Keratinocyte (primary cell): ENCODE results near the gene MPPE1. TPM values are rescaled to one million over a fixed set of nuclear protein-coding genes. Genes with fewer than 3 reads are reported as not detected.

Experiments
- DNase-seq: peaks from one replicate; pipeline ENCODE4 v3.0.0-alpha.2; 2011; ENCODE audit warnings: low read depth, missing footprints, low spot score
- FAIRE-seq: peaks from 2 replicates; lab custom pipeline; 2011; peaks lifted over from hg19 to GRCh38; lab: Jason Lieb, UNC
- H2AFZ ChIP-seq: 2 replicates; pipeline ENCODE4 v1.6.0; 2012; ENCODE audit warnings: low read length, control low read depth, inconsistent platforms; ENCODE audit not compliant: control insufficient read depth
- H3K27ac ChIP-seq: 2 replicates; pipeline ENCODE4 v1.5.1; 2011; ENCODE audit warnings: low read length; ENCODE audit not compliant: control insufficient read depth, insufficient read depth
- H3K27me3 ChIP-seq: 3 replicates; pipeline ENCODE4 v1.6.0; 2011; ENCODE audit warnings: low read length; ENCODE audit not compliant: control insufficient read depth, insufficient read depth; ENCODE audit errors: extremely low read depth
- H3K36me3 ChIP-seq, 2 experiments: 2 replicates in 1 of 2; 3 replicates in 1 of 2; pipeline ENCODE4 v1.5.1; 2011; ENCODE audit warnings: low read length in 2 of 2, mild to moderate bottlenecking in 1 of 2; ENCODE audit not compliant: control insufficient read depth in 2 of 2, insufficient read depth in 2 of 2; ENCODE audit errors: extremely low read depth in 1 of 2
- H3K4me1 ChIP-seq: 3 replicates; pipeline ENCODE4 v1.5.1; 2011; ENCODE audit warnings: low read length; ENCODE audit not compliant: control insufficient read depth, insufficient read depth; ENCODE audit errors: extremely low read depth
- H3K4me2 ChIP-seq: 3 replicates; pipeline ENCODE4 v1.6.0; 2011; ENCODE audit warnings: low read depth, low read length; ENCODE audit not compliant: control insufficient read depth, insufficient read depth; ENCODE audit errors: extremely low read depth
- H3K4me3 ChIP-seq, 3 experiments: fragments of 200-600 bp in 1 of 3; sonication (generic) in 1 of 3; 2 replicates in 2 of 3; 3 replicates in 1 of 3; pipeline ENCODE4 v1.5.1; 2011 to 2016; ENCODE audit warnings: low read length in 3 of 3, mild to moderate bottlenecking in 3 of 3, control low read depth in 2 of 3, inconsistent platforms in 1 of 3, low read depth in 1 of 3, mixed read lengths in 1 of 3, mixed run types in 1 of 3, moderate library complexity in 1 of 3; ENCODE audit not compliant: control insufficient read depth in 2 of 3, insufficient read depth in 2 of 3; ENCODE audit errors: extremely low read depth in 1 of 3
- H3K79me2 ChIP-seq: 2 replicates; pipeline ENCODE4 v1.6.0; 2012; ENCODE audit warnings: low read length; ENCODE audit not compliant: control insufficient read depth, insufficient read depth
- H3K9ac ChIP-seq: 3 replicates; pipeline ENCODE4 v1.6.0; 2011; ENCODE audit warnings: low read length; ENCODE audit not compliant: control insufficient read depth, insufficient read depth; ENCODE audit errors: extremely low read depth
- H3K9me1 ChIP-seq: 3 replicates; pipeline ENCODE4 v1.6.0; 2011; ENCODE audit warnings: low read length; ENCODE audit not compliant: control insufficient read depth, insufficient read depth; ENCODE audit errors: extremely low read depth
- H3K9me3 ChIP-seq: 2 replicates; pipeline ENCODE4 v1.5.1; 2012; ENCODE audit warnings: low read depth, low read length; ENCODE audit not compliant: control insufficient read depth
- H4K20me1 ChIP-seq: 3 replicates; pipeline ENCODE4 v1.6.0; 2011; ENCODE audit warnings: low read length; ENCODE audit not compliant: control insufficient read depth, insufficient read depth; ENCODE audit errors: extremely low read depth
- EZH2 ChIP-seq: IDR thresholded peaks from one replicate; pipeline ENCODE4 v1.6.1; 2012; ENCODE audit warnings: inconsistent platforms, mild to moderate bottlenecking, low read length, moderate library complexity
- dilution Hi-C: fragments of 300-500 bp; cut with MboI; formaldehyde crosslinking; loops from one replicate; pipeline ENCODE4 v1.7.0; 2020; ENCODE audit warnings: low sequenced_read_pairs; ENCODE audit not compliant: extremely low pct_ligation_motif_present
- polyA plus RNA-seq, 5 experiments: library from polyadenylated mRNA; depleted of rRNA in 3 of 5; stranded (reverse) in 3 of 5; stranded (forward) in 1 of 5; unstranded in 1 of 5; fragments of >200 nt; gene quantifications; 1 replicate in 1 of 5; 2 replicates in 3 of 5; 3 replicates in 1 of 5; pipeline versions ENCODE4 v1.2.1 to v1.2.3, GENCODE V29; 2011 to 2012; ENCODE audit warnings: missing spikeins in 2 of 5, low read depth in 1 of 5, low replicate concordance in 1 of 5
- TF ChIP-seq, protein P1 (sequence below), 3 experiments: IDR thresholded peaks in 1 of 3; conservative IDR thresholded peaks in 1 of 3; optimal IDR thresholded peaks in 1 of 3; 2 replicates in 2 of 3; 3 replicates in 1 of 3; pipeline versions ENCODE3 to v1.5.1; 2011; ENCODE audit warnings: low read length in 3 of 3, mild to moderate bottlenecking in 3 of 3, moderate library complexity in 2 of 3, control low read depth in 1 of 3, inconsistent platforms in 1 of 3; ENCODE audit not compliant: insufficient read depth in 2 of 3; ENCODE audit errors: extremely low read depth in 1 of 3

Gene MPPE1
- polyA plus RNA-seq, 1 donor (not counting 4 experiments of a cell fraction or from before 2014, with no cell fraction given), result 21.0 TPM

DNA sequence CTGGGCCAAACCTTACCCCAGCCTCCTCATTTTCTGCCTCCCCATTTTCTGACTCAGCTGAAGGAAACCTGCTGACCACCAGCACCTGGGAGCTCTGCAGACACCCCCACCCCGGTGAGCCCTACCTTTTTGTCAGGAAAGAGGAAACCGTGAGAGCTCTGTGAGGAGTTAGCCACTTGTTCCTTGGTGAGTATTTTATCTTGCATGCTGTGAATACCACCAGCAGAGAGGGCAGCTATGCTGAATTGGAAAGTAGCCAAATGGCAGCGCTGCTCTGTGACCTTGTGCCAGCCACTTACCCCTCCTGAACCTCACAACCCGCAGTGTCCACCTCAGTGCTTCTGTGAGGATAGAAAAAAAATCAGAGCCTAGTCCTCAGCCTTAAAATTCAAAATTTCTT is 2.5 kb downstream of the MPPE1 start:
- Histone ChIP-seq H3K27me3 (no peaks in the 10 kb centered on the region), H3K9ac (no peak overlapping the region), H3K4me1 (peaks cover 11% of the 10 kb centered on the region), H2AFZ (no peak overlapping the region), H4K20me1 (no peaks in the 10 kb centered on the region), H3K9me3 (no peaks in the 10 kb centered on the region), H3K27ac (no peak overlapping the region), H3K79me2 (peaks cover 2% of the 10 kb centered on the region), H3K4me2 (no peak overlapping the region), H3K36me3 (peaks cover 0 to 4% of the 10 kb centered on the region in 2 experiments), H3K9me1 (no peaks in the 10 kb centered on the region), H3K4me3 (no peak overlapping the region)
- FAIRE-seq (no peak), DNase-seq (no peak)
- dilution Hi-C loops, result no loop called here
- no peak for TF ChIP-seq EZH2
- TF ChIP-seq, protein P1, sequence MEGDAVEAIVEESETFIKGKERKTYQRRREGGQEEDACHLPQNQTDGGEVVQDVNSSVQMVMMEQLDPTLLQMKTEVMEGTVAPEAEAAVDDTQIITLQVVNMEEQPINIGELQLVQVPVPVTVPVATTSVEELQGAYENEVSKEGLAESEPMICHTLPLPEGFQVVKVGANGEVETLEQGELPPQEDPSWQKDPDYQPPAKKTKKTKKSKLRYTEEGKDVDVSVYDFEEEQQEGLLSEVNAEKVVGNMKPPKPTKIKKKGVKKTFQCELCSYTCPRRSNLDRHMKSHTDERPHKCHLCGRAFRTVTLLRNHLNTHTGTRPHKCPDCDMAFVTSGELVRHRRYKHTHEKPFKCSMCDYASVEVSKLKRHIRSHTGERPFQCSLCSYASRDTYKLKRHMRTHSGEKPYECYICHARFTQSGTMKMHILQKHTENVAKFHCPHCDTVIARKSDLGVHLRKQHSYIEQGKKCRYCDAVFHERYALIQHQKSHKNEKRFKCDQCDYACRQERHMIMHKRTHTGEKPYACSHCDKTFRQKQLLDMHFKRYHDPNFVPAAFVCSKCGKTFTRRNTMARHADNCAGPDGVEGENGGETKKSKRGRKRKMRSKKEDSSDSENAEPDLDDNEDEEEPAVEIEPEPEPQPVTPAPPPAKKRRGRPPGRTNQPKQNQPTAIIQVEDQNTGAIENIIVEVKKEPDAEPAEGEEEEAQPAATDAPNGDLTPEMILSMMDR (optimal IDR thresholded peaks at IDR 0.05 in 1 of 3, IDR thresholded peaks at IDR 0.05 in 1 of 3, conservative IDR thresholded peaks at IDR 0.05 in 1 of 3; ENCODE audit: extremely low read depth in 1 of 3, insufficient read depth in 2 of 3, low read length in 3 of 3), result no peak

DNA sequence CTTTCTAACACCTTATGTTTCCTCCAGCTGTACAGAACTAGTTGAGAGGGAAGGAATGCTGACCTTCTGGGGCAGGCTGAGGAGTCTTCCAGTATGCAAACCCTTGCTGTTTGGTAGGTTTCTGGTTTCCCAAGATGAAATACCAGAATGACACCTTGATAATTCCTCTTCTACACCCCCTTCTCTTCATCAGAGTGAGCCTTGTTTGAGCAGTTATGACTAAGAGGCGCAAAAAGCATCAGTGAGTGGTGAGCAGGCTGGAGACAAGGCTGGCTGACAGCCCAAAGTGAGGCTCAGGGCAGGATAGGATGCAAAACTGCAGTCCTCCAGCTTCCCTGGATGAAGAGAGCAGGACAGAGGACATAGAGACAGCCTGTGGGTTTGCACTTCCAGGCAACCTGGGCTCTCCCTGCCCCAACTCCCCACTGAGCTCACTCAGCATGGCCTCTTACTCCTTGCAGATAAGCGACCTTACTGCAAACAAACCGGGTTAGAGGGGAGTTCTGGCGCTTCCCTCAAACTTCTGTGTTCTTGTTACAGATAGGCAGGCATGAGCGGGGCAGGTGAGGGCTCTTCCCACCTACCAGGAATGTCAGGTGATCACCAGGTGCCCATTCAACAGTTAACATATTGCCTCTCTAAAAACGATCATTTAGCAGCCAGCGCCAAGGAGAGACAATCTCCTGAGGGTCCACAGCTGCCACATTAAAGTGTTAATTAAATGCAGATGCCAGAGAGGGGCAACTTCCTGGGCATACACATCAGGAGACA is 5.4 kb downstream of the MPPE1 start:
- H3K9ac ChIP-seq, result no peak overlapping the region
- dilution Hi-C loops, result no loop called here

More for the DNA sequence above, 5.4 kb downstream of the MPPE1 start:
- Histone ChIP-seq H3K9me1 (no peaks in the 10 kb centered on the region), H3K27ac (no peak overlapping the region), H3K36me3 (peaks cover 0 to 4% of the 10 kb centered on the region in 2 experiments), H3K4me2 (no peak overlapping the region), H2AFZ (no peak overlapping the region), H3K27me3 (no peaks in the 10 kb centered on the region), H4K20me1 (no peaks in the 10 kb centered on the region), H3K79me2 (no peaks in the 10 kb centered on the region), H3K9me3 (no peaks in the 10 kb centered on the region), H3K4me1 (peaks cover 6% of the 10 kb centered on the region), H3K4me3 (no peak overlapping the region)
- TF ChIP-seq, protein P1 (optimal IDR thresholded peaks at IDR 0.05 in 1 of 3, IDR thresholded peaks at IDR 0.05 in 1 of 3, conservative IDR thresholded peaks at IDR 0.05 in 1 of 3; ENCODE audit: extremely low read depth in 1 of 3, insufficient read depth in 2 of 3, low read length in 3 of 3), result no peak
- TF ChIP-seq EZH2, result no peak
- DNase-seq, result no peak
- no peak for FAIRE-seq
